Upper lobe of left lung (tissue), 6 donors: Measurements from ENCODE around the gene SHOC1. TPM values are rescaled to one million over a fixed set of nuclear protein-coding genes. Genes with fewer than 3 reads are reported as not detected.

Source experiments
- ATAC-seq, 2 donors: fragments of 200-7000 bp; cut with Tn5 transposase; one replicate each; pipeline ENCODE4 v1.9.1; 2022; ENCODE audit warnings: mild to moderate bottlenecking in 2 of 2, moderate library complexity in 2 of 2; ENCODE audit not compliant: low FRiP score in 2 of 2
- DNase-seq, 2 donors: peaks; one replicate each; pipeline ENCODE4 v3.0.0-alpha.2; 2019 to 2020
- H3K27ac ChIP-seq, 4 donors: fragments of 200-600 bp; sonication (generic); one replicate each; pipeline ENCODE4 v1.5.1; 2016 to 2019
- H3K27me3 ChIP-seq, 4 donors: fragments of 200-600 bp; sonication (generic); one replicate each; pipeline ENCODE4 v1.5.1; 2017 to 2019
- H3K36me3 ChIP-seq, 4 donors: fragments of 200-600 bp; sonication (generic); one replicate each; pipeline ENCODE4 v1.5.1; 2016 to 2019
- H3K4me1 ChIP-seq, 4 donors: fragments of 200-600 bp; sonication (generic); one replicate each; pipeline ENCODE4 v1.5.1; 2018 to 2019
- H3K4me3 ChIP-seq, 4 donors: fragments of 200-600 bp; sonication (generic); one replicate each; pipeline ENCODE4 v1.5.1; 2017 to 2019; ENCODE audit warnings: mild to moderate bottlenecking in 2 of 4, moderate library complexity in 1 of 4
- H3K9me3 ChIP-seq, 4 donors: fragments of 200-600 bp; sonication (generic); one replicate each; pipeline ENCODE4 v1.5.1; 2018 to 2019
- EP300 ChIP-seq, 4 donors: sonication (generic); formaldehyde crosslinking; IDR thresholded peaks; one replicate each; pipeline ENCODE4 v1.5.1; 2017; ENCODE audit warnings: antibody characterized with exemption in 4 of 4, control low read depth in 2 of 4
- POLR2A ChIP-seq, 4 donors: fragments of 450-650 bp; IDR thresholded peaks; one replicate each; pipeline ENCODE4 v1.5.1; 2016 to 2017; ENCODE audit warnings: antibody characterized with exemption in 4 of 4, mild to moderate bottlenecking in 2 of 4
- POLR2AphosphoS5 ChIP-seq, 2 donors: sonication (generic); formaldehyde crosslinking; IDR thresholded peaks; one replicate each; pipeline ENCODE4 v1.5.1; 2017; ENCODE audit warnings: antibody characterized with exemption in 2 of 2
- WGBS, 2 donors: methylation state at CpG; one replicate each; pipeline ENCODE4 v1.1.5; 2017 to 2018; 5-methylcytosine and 5-hydroxymethylcytosine counted together
- total RNA-seq, 6 donors: library from RNA; depleted of rRNA in 4 of 6; stranded (reverse); fragments of >200 nt in 4 of 6; gene quantifications; one replicate each; pipeline versions ENCODE4 v1.1.0 to v1.2.1, GENCODE V29; 2016 to 2021
- TF ChIP-seq, protein P1 (sequence below), 6 experiments: fragments of 450-650 bp in 4 of 6; fragments of 200-600 bp in 2 of 6; sonication (generic) in 2 of 6; IDR thresholded peaks; one replicate each; pipeline ENCODE4 v1.5.1; 2016 to 2019; ENCODE audit warnings: antibody characterized with exemption in 6 of 6
- donor health status: DM: no; HTN: no; CAD: no; lungs with moderate emphysema.
- donor health status: DM: no; HTN: yes; CAD: no; lungs with severe emphysema.

Gene SHOC1
- 1 to 10 TPM in 1 of 6 donors, under 1 TPM in 2, not detected in 3; 0.15 to 3.1 (median 0.79) TPM for total RNA-seq

DNA sequence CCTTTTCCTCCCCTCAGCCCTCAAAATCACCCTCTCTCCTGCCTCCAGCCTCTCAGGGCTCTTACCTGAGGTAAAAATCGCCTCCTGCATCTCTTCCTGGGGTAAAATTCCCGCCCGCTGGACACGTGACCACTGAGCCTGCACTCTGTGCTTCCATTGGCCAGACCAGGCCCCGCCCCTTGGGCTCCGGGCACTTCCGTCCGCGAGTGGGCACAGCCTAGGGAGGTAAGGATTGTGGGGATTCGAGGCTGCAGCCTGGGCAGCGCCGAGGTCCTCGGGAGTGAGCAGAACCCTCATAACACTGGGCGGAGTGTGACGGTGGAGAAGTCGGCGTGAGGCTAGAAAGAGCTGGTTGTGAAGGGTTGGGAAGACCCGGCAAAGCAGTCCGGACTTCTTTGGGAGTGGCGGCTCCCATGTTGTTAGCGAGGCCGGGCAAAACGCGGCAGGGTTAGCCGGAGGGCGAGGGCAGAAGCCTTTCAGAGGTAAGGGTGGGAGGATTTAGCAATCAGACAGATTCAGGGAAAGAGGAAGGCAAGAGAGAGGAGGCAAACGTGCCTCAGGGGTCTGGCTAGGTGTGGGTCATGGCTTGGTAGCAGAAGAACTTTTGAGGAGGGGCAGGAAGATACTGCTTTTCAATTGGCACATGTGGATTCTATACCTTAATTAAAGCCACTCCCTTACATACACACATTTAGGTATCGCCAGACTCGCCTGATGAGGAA, at the start of gene SHOC1:
TSS of gene SHOC1 (minus strand) at position 103 of the 722 bp plus-strand sequence. CDS start 3,519 bp downstream, outside the sequence.
- Histone ChIP-seq H3K27me3 (no peaks in the 10 kb centered on the region), H3K4me3 (no peak within 1 kb of the TSS)
- no peak for ATAC-seq

DNA sequence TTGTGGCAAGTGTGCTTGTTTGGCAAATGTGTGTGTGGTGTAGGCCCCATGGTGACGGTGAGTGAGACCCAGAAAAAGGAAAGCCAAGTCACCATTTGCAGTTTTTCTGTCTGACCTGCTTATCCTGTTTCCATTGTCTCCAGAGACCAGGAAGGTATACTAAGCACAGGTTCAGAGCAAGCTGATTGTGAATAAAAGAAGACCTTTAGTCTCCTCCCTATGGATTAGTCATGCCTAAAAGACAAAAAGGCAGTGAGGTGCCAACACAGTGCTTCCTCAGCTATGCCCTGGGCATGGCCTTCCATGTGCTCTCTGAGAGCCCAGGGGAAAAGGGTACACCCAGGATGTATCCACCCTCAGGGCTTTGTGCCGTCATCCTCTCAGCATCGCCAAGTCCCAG, 49.2 kb upstream of the SHOC1 start:
- ATAC-seq: no peak
- Histone ChIP-seq H3K4me1 (peaks cover 0 to 6% (median 0%) of the 10 kb centered on the region in 4 donors), H3K9me3 (no peaks in the 10 kb centered on the region), H3K4me3 (no peak overlapping the region), H3K27ac (no peak overlapping the region), H3K36me3 (no peaks in the 10 kb centered on the region), H3K27me3 (no peaks in the 10 kb centered on the region)
- DNase-seq: no peak
- WGBS, 2 donors: 85 to 94% methylated on average over 3 of the region's 3 CpGs
- TF ChIP-seq POLR2AphosphoS5 (IDR thresholded peaks at IDR 0.05) (no peak), POLR2A (IDR thresholded peaks at IDR 0.05) (no peak), EP300 (IDR thresholded peaks at IDR 0.05) (no peak)
- TF ChIP-seq, protein P1, sequence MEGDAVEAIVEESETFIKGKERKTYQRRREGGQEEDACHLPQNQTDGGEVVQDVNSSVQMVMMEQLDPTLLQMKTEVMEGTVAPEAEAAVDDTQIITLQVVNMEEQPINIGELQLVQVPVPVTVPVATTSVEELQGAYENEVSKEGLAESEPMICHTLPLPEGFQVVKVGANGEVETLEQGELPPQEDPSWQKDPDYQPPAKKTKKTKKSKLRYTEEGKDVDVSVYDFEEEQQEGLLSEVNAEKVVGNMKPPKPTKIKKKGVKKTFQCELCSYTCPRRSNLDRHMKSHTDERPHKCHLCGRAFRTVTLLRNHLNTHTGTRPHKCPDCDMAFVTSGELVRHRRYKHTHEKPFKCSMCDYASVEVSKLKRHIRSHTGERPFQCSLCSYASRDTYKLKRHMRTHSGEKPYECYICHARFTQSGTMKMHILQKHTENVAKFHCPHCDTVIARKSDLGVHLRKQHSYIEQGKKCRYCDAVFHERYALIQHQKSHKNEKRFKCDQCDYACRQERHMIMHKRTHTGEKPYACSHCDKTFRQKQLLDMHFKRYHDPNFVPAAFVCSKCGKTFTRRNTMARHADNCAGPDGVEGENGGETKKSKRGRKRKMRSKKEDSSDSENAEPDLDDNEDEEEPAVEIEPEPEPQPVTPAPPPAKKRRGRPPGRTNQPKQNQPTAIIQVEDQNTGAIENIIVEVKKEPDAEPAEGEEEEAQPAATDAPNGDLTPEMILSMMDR (IDR thresholded peaks at IDR 0.05): no peak

More for the DNA sequence above, at the start of gene SHOC1:
- Histone ChIP-seq H3K36me3 (no peaks in the 10 kb centered on the region), H3K9me3 (no peaks in the 10 kb centered on the region), H3K4me1 (no peaks in the 10 kb centered on the region), H3K27ac (no peak within 1 kb of the TSS)
- 88 to 92% methylated on average over 23 to 28 of the region's 29 CpGs for WGBS, 2 donors
- DNase-seq: peak in 1 of 2 donors; percentile 53
- no peak for TF ChIP-seq EP300 (IDR thresholded peaks at IDR 0.05)
- no peak for TF ChIP-seq POLR2A (IDR thresholded peaks at IDR 0.05)
- TF ChIP-seq, protein P1 (IDR thresholded peaks at IDR 0.05): no peak
- TF ChIP-seq POLR2AphosphoS5 (IDR thresholded peaks at IDR 0.05): no peak

DNA sequence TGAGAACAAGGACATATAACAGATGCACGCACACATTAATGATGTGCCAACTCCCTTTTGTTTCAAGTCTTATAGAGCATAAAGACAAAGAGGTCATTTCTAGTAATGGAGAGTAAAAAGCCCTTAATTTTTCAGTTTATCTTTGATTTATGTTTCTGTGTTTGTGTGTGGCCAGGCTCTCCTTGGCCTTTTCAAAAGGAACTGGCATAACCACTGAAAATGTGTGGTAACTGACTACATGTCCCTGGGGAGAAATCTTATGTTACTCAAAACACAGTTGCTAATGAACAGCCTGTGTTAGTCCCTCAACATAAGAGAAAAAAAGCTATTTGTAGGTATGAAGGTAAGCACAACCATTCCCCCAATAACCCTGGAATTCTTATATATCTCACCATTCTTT, 47.6 kb upstream of the SHOC1 start:
- H3K4me3 ChIP-seq: no peak overlapping the region
- no peaks in the 10 kb centered on the region for H3K9me3 ChIP-seq
- H3K4me1 ChIP-seq: peaks cover 0 to 6% (median 0%) of the 10 kb centered on the region in 4 donors
- H3K36me3 ChIP-seq: no peaks in the 10 kb centered on the region
- H3K27ac ChIP-seq: peak overlapping the region in 1 of 4 donors; percentile 19
- DNase-seq (no peak), ATAC-seq (no peak)
- WGBS, 2 donors: 86 to 96% methylated on average over 1 of the region's 1 CpG
- H3K27me3 ChIP-seq: no peaks in the 10 kb centered on the region
- TF ChIP-seq POLR2AphosphoS5 (IDR thresholded peaks at IDR 0.05) (no peak), EP300 (IDR thresholded peaks at IDR 0.05) (no peak), POLR2A (IDR thresholded peaks at IDR 0.05) (no peak)
- TF ChIP-seq, protein P1 (IDR thresholded peaks at IDR 0.05): no peak

DNA sequence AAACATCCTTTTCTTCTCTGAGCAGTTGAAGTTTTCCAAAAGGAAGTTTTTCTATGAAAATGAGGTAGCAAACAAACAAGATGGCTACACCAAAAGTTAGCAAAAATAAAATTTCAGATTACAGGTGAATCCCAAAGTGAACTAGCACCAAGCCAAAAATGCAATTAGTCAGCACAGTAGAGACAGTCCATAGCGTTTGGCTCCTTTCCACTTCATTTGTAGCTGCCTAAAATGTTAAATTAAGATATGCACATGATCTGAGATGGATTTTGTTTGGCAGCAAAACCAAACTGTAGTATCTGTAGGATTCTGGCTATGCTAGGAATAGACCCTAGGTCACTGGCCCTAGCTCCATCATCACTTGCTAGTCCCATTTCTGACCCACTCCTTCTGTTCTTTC, 45.7 kb upstream of the SHOC1 start:
- WGBS, 2 donors: 78 to 86% methylated on average over 1 of the region's 1 CpG

More for the DNA sequence above, 45.7 kb upstream of the SHOC1 start:
- Histone ChIP-seq H3K36me3 (no peaks in the 10 kb centered on the region), H3K9me3 (no peaks in the 10 kb centered on the region), H3K27ac (peak overlapping the region in 1 of 4 donors; percentile 52), H3K27me3 (no peaks in the 10 kb centered on the region), H3K4me1 (peaks cover 0 to 6% (median 0%) of the 10 kb centered on the region in 4 donors), H3K4me3 (no peak overlapping the region)
- no peak for DNase-seq
- TF ChIP-seq POLR2A (IDR thresholded peaks at IDR 0.05): no peak
- TF ChIP-seq, protein P1 (IDR thresholded peaks at IDR 0.05): no peak
- no peak for TF ChIP-seq POLR2AphosphoS5 (IDR thresholded peaks at IDR 0.05)
- TF ChIP-seq EP300 (IDR thresholded peaks at IDR 0.05): no peak
- ATAC-seq: no peak
